CD4-positive, alpha-beta T cell (primary cell): ENCODE data around the gene CDK15. TPM values are rescaled to one million over a fixed set of nuclear protein-coding genes. Genes with fewer than 3 reads are reported as not detected.
A peak's percentile ranks its signal among the peaks of the same experiment; 100 is the strongest.

Experiments used
- ATAC-seq: fragments of 200-7000 bp; cut with Tn5 transposase; one replicate; pipeline ENCODE4 v1.10.0; 2022; ENCODE audit warnings: mild to moderate bottlenecking; ENCODE audit not compliant: poor library complexity
- CTCF ChIA-PET: fragments of 350-600 bp; sonication (Branson Sonifier 250); formaldehyde crosslinking; loops from one replicate; lab custom pipeline; 2021; ENCODE audit warnings: antibody characterized with exemption, inconsistent platforms; lab: Charles Lee
- POLR2A ChIA-PET: fragments of 350-600 bp; sonication (Branson Sonifier 250); formaldehyde crosslinking; loops from one replicate; lab custom pipeline; 2021; ENCODE audit warnings: antibody characterized with exemption, inconsistent platforms; lab: Charles Lee
- DNase-seq, 14 experiments: peaks; one replicate each; pipeline ENCODE4 v3.0.0-alpha.2; 2013 to 2020; ENCODE audit warnings: mixed read lengths in 2 of 14
- H3K27ac ChIP-seq, 2 donors: one replicate each; pipeline versions ENCODE4 v1.5.1 to v1.7.0; 2013; ENCODE audit warnings: low read length in 2 of 2, low read depth in 1 of 2, mild to moderate bottlenecking in 1 of 2
- H3K27me3 ChIP-seq, 2 experiments: 1 replicate in 1 of 2; 2 replicates in 1 of 2; pipeline versions ENCODE4 v1.6.1 to v1.7.0; 2013; ENCODE audit warnings: low read length in 2 of 2, control low read depth in 1 of 2, mild to moderate bottlenecking in 1 of 2, moderate library complexity in 1 of 2; ENCODE audit not compliant: insufficient read depth in 2 of 2, control insufficient read depth in 1 of 2
- H3K36me3 ChIP-seq: one replicate; pipeline ENCODE4 v1.6.1; 2013; ENCODE audit warnings: low read length, control low read depth; ENCODE audit not compliant: insufficient read depth
- H3K4me1 ChIP-seq: one replicate; pipeline ENCODE4 v1.6.1; 2013; ENCODE audit warnings: low read length, control low read depth; ENCODE audit not compliant: insufficient read depth
- H3K4me3 ChIP-seq: one replicate; pipeline ENCODE4 v1.5.1; 2013; ENCODE audit warnings: mild to moderate bottlenecking, low read length, moderate library complexity
- H3K9me3 ChIP-seq, 2 experiments: 1 replicate in 1 of 2; 2 replicates in 1 of 2; pipeline versions ENCODE4 v1.6.1 to v1.7.0; 2013; ENCODE audit warnings: low read length in 2 of 2, mild to moderate bottlenecking in 2 of 2, control low read depth in 1 of 2, moderate library complexity in 1 of 2; ENCODE audit not compliant: control insufficient read depth in 1 of 2, insufficient read depth in 1 of 2
- H3K27ac Mint-ChIP-seq: one replicate; pipeline ENCODE4 v1.8.0; 2020; ENCODE audit warnings: mixed read lengths
- H3K27me3 Mint-ChIP-seq: one replicate; pipeline ENCODE4 v1.8.0; 2021; ENCODE audit warnings: mixed read lengths
- H3K36me3 Mint-ChIP-seq: one replicate; pipeline ENCODE4 v1.8.0; 2021; ENCODE audit warnings: low read depth, mixed read lengths
- H3K4me1 Mint-ChIP-seq: one replicate; pipeline ENCODE4 v1.8.0; 2021; ENCODE audit warnings: low read depth, mixed read lengths
- H3K4me3 Mint-ChIP-seq: one replicate; pipeline ENCODE4 v1.8.0; 2020; ENCODE audit warnings: mild to moderate bottlenecking, mixed read lengths
- H3K9me3 Mint-ChIP-seq: one replicate; pipeline ENCODE4 v1.8.0; 2020; ENCODE audit warnings: mixed read lengths
- intact Hi-C, 2 experiments: fragments of 100-400 bp; cut with DNase I in 1 of 2; cut with micrococcal nuclease in 1 of 2; formaldehyde crosslinking; loops; one replicate each; pipeline versions ENCODE4 v1.15.1 to v1.9.0; 2023 to 2025; cut with DNase I, micrococcal nuclease
- total RNA-seq, 174 experiments: library from RNA in 2 of 174; stranded (reverse) in 2 of 174; gene quantifications; one replicate each; pipeline ENCODE4 v1.2.3 and lab custom pipeline; 2021 to 2026
- TF ChIP-seq, protein P1 (sequence below): fragments of 200-600 bp; IDR thresholded peaks from one replicate; pipeline ENCODE4 v1.8.0; 2022; ENCODE audit warnings: antibody characterized with exemption, mild to moderate bottlenecking

The CDK15 gene
- total RNA-seq, 2 experiments from 2014 or later, result not detected

DNA sequence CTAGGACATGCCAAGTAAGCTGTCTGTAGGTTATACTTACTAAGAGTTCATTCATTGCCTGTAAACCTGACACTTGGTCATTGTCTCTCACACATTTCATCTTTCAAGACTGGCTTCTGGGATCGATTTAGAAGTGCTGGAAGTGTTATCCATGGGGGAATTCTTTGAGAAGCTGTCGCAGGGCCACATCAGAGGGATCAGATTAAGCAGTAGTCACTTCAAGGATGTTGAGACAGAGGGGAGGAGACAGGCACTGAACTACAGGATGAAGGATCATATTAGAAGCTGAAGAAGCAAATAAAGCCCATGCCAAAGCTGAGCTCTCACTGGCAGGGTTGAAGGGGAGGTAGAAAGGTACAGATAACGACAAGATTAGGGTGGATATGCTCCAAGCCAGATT is 49.0 kb downstream of the CDK15 start:
- Mint-ChIP-seq H3K27me3 (peaks cover 22% of the 10 kb centered on the region), H3K27ac (no peak overlapping the region), H3K4me1 (peaks cover 13% of the 10 kb centered on the region), H3K4me3 (no peak overlapping the region), H3K9me3 (no peaks in the 10 kb centered on the region), H3K36me3 (no peaks in the 10 kb centered on the region)
- TF ChIP-seq, protein P1, sequence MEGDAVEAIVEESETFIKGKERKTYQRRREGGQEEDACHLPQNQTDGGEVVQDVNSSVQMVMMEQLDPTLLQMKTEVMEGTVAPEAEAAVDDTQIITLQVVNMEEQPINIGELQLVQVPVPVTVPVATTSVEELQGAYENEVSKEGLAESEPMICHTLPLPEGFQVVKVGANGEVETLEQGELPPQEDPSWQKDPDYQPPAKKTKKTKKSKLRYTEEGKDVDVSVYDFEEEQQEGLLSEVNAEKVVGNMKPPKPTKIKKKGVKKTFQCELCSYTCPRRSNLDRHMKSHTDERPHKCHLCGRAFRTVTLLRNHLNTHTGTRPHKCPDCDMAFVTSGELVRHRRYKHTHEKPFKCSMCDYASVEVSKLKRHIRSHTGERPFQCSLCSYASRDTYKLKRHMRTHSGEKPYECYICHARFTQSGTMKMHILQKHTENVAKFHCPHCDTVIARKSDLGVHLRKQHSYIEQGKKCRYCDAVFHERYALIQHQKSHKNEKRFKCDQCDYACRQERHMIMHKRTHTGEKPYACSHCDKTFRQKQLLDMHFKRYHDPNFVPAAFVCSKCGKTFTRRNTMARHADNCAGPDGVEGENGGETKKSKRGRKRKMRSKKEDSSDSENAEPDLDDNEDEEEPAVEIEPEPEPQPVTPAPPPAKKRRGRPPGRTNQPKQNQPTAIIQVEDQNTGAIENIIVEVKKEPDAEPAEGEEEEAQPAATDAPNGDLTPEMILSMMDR, result no peak
- Histone ChIP-seq H3K36me3 (no peaks in the 10 kb centered on the region), H3K27ac (no peak overlapping the region), H3K4me3 (no peak overlapping the region), H3K27me3 (peaks cover 0 to 14% of the 10 kb centered on the region in 2 experiments), H3K9me3 (no peaks in the 10 kb centered on the region), H3K4me1 (peaks cover 9% of the 10 kb centered on the region)
- CTCF ChIA-PET, result no interaction called here
- DNase-seq (no peak), ATAC-seq (no peak)
- intact Hi-C loops, result no loop called here
- POLR2A ChIA-PET, result interaction anchor here (0.6 kb wide), 1 partner anchor 51 kb away, joined by 3 read pairs; no protein-coding TSS in a partner anchor

DNA sequence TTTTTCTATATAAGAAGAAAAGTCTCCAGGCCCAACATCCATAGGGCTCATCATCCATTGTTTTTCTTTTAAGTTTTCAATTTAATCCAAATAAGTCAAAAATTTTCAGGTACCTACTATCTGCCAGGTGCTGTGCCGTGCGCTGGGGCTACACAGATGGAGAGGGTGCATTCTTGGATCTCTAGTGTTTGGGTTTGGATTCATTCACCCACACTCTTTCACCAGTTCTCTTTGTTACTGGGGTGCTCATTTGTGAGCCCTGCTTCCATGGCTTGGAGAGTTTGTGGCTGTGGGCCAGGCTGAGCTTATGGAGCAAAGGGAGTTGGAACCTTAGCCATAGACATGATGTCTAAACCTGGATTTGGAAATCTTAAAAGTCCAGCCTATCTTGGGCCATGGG is 51.0 kb downstream of the CDK15 start:
- ATAC-seq (no peak), DNase-seq (no peak)
- Mint-ChIP-seq H3K4me3 (no peak overlapping the region), H3K9me3 (no peaks in the 10 kb centered on the region), H3K36me3 (no peaks in the 10 kb centered on the region), H3K27me3 (peaks cover 36% of the 10 kb centered on the region), H3K4me1 (peaks cover 20% of the 10 kb centered on the region), H3K27ac (no peak overlapping the region)
- H3K27ac ChIP-seq, result no peak overlapping the region
- ChIA-PET CTCF (no interaction called here), POLR2A (no interaction called here)
- no peak overlapping the region for H3K4me3 ChIP-seq
- no peaks in the 10 kb centered on the region for H3K9me3 ChIP-seq
- TF ChIP-seq, protein P1, result no peak
- peaks cover 0 to 9% of the 10 kb centered on the region in 2 experiments for H3K27me3 ChIP-seq
- H3K4me1 ChIP-seq, result peaks cover 9% of the 10 kb centered on the region
- no peaks in the 10 kb centered on the region for H3K36me3 ChIP-seq
- intact Hi-C loops, result no loop called here

DNA sequence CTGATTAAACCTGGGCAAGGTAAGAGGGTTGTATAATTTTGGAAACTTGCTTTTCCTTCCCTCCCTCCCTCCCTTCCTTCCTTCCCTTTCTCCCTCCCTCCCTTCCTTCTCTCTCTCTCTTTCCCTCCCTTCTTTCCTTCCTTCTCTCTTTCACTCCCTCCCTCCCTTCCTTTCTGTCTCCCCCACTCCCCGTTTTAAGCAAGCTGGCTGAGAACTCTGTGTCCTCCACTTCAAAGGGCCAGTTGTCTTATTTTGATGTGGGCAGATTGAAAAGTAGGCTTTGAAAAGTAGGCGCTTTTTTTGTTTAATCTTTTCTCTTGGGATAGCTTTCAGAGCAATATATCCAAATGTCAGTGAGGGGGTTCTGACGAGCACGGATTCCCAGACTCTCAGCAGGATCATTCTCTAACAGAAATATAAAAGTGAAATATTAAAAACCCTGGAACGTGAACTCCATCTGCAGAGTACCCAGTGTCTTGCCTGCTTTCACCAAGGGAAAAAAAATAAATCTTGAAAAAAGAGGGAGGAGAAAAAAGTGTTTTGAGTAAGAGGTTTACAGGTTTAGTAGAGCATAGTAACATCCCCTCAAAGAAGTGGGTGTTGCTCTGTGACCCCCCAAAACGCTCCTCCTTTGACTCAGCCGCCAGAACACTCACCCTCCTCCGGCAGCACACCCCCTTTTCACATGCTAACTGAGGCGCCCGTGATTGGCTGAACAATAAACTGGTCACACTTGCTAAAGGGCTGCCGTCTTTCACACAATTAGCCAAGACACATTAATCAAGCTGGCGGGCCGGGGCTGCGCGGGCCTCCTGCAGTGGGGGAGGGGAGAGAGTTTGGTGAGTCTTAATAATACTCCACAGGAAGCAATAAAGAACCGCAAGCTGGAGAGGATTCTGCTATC is 52.2 kb downstream of the CDK15 start:
- ATAC-seq (no peak), DNase-seq (peak in 3 of 14 experiments; percentile 2 to 10 (median 9))
- Mint-ChIP-seq H3K9me3 (no peaks in the 10 kb centered on the region), H3K4me1 (peaks cover 20% of the 10 kb centered on the region), H3K4me3 (no peak overlapping the region), H3K27ac (no peak overlapping the region), H3K36me3 (no peaks in the 10 kb centered on the region), H3K27me3 (peaks cover 37% of the 10 kb centered on the region)
- ChIA-PET POLR2A (interaction anchor here (1.6 kb wide), 1 partner anchor 320 kb away, joined by 3 read pairs; no protein-coding TSS in a partner anchor), CTCF (interaction anchor here (0.8 to 1.2 kb wide), 2 partner anchors 9 to 320 kb away, joined by 3 to 5 read pairs; no protein-coding TSS in a partner anchor)
- Histone ChIP-seq H3K4me1 (peaks cover 9% of the 10 kb centered on the region), H3K9me3 (no peaks in the 10 kb centered on the region), H3K36me3 (no peaks in the 10 kb centered on the region), H3K4me3 (no peak overlapping the region), H3K27me3 (peaks cover 0 to 7% of the 10 kb centered on the region in 2 experiments), H3K27ac (no peak overlapping the region)
- TF ChIP-seq, protein P1, result no peak
- intact Hi-C loops, result no loop called here
